ENCODE measurements around the gene GOLGA8J. TPM values are rescaled to one million over a fixed set of nuclear protein-coding genes. Genes with fewer than 3 reads are reported as not detected.
"Not testable (repeated sequence)": the region's sequence is repeated elsewhere in the genome, so short reads cannot be mapped to it uniquely, and the experiment has no call there.

Gene GOLGA8J
- total RNA-seq, 1 donor from 2014 or later: not detected

DNA sequence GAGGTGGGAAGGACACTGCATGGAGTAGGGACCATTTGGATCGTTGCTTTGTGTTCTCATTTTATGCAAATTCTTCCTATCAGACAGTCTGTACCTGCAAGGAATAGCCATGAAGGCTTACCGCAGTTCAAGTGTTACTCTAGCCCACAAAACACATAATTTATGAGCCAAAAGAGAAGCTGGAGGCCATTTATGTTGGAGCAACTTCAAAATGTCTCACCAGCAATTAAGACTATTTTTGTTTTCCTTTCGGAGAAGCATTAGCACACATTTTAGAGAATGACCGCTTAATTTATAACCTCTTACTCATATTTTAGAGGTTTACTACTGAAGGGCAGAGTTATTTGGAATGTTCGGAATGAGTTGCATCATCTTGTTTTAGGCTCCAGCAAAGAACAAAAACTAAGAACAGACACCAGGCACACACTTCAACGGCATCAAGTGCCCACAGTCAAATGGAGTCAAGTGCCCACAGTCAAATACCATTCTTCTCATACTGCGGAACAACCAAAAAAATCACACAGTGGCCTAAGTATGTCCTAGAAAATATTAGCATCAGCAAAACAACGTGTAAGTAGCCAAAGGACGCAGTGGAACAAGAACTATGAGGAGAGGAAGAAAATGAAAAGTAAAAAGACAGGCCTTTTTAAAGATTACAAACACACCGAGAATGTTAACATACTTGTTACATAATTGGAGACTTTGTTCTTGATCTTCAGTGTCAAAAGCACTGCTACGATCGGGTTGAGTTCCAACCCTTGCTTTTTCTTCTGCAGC is 17.5 kb upstream of the GOLGA8J start:
- TF ChIP-seq, protein P1, sequence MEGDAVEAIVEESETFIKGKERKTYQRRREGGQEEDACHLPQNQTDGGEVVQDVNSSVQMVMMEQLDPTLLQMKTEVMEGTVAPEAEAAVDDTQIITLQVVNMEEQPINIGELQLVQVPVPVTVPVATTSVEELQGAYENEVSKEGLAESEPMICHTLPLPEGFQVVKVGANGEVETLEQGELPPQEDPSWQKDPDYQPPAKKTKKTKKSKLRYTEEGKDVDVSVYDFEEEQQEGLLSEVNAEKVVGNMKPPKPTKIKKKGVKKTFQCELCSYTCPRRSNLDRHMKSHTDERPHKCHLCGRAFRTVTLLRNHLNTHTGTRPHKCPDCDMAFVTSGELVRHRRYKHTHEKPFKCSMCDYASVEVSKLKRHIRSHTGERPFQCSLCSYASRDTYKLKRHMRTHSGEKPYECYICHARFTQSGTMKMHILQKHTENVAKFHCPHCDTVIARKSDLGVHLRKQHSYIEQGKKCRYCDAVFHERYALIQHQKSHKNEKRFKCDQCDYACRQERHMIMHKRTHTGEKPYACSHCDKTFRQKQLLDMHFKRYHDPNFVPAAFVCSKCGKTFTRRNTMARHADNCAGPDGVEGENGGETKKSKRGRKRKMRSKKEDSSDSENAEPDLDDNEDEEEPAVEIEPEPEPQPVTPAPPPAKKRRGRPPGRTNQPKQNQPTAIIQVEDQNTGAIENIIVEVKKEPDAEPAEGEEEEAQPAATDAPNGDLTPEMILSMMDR (IDR thresholded peaks at IDR 0.05; ENCODE audit: unreplicated experiment): no peak
- Mint-ChIP-seq H3K27me3 (ENCODE audit: low read depth) (no peaks in the 10 kb centered on the region), H3K36me3 (peaks cover 3% of the 10 kb centered on the region), H3K9me3 (peaks cover 6% of the 10 kb centered on the region), H3K4me3 (no peak overlapping the region), H3K27ac (peak overlapping the region; percentile 94), H3K4me1 (peaks cover 28% of the 10 kb centered on the region)
- DNase-seq (ENCODE audit: low spot score in 2 of 2, unreplicated experiment in 2 of 2): no peak

GRCh38 chr15:30068326-30068725 is 14.4 kb upstream of the GOLGA8J start:
- Mint-ChIP-seq H3K4me3 (no peak overlapping the region), H3K27ac (no peak overlapping the region), H3K9me3 (peaks cover 6% of the 10 kb centered on the region), H3K36me3 (peaks cover 3% of the 10 kb centered on the region), H3K4me1 (peaks cover 21% of the 10 kb centered on the region), H3K27me3 (ENCODE audit: low read depth) (peaks cover 3% of the 10 kb centered on the region)
- no peak for DNase-seq (ENCODE audit: low spot score in 2 of 2, unreplicated experiment in 2 of 2)
- TF ChIP-seq, protein P1 (IDR thresholded peaks at IDR 0.05; ENCODE audit: unreplicated experiment): no peak

DNA sequence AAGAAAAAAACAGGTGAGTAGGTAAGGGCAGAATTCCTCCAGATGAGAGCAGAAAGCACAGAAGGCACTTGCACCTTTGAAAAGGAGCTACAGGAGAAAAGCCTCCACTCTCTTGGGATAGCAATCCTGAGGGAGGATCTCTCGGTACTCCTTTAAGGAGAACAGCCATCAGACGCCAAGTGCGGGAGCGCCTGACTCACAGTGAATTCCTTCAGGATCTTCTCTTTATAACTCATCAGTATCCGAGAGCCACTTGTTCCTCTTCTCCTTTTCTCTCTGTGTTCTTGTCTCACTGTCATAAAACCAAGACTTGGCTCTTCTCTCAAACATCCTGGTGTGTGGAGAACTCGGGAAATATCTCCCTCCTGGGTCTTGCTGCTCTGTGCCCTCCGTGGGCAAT is 10.1 kb upstream of the GOLGA8J start:
- Mint-ChIP-seq H3K36me3 (peaks cover 3% of the 10 kb centered on the region), H3K9me3 (peaks cover 6% of the 10 kb centered on the region), H3K27ac (no peak overlapping the region), H3K4me3 (no peak overlapping the region), H3K4me1 (peaks cover 4% of the 10 kb centered on the region), H3K27me3 (ENCODE audit: low read depth) (peaks cover 5% of the 10 kb centered on the region)
- DNase-seq (ENCODE audit: low spot score in 2 of 2, unreplicated experiment in 2 of 2): no peak
- TF ChIP-seq, protein P1 (IDR thresholded peaks at IDR 0.05; ENCODE audit: unreplicated experiment): no peak

DNA sequence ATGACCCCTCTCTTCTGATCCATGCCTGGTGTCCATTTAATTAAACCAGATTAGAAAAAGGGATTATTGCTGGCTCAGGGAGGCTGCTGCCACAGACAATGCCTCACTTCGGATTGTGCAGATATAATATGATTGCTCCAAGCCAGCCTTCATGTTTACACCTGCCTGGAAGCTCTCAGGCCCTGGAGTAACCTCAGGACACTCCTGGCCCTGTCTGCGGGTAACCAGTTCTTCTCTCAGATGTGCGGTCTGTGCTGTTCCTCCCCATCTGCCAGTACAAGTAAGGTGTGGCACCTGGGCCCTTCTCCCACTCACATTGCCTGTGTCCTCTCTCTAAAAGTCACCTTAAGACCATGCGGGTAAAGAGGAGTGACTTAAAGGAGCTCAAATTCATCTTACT is 8.8 kb upstream of the GOLGA8J start:
- Mint-ChIP-seq H3K27me3 (ENCODE audit: low read depth) (peaks cover 5% of the 10 kb centered on the region), H3K36me3 (no peaks in the 10 kb centered on the region)

GRCh38 chr15:30080816-30081215 is 1.9 kb upstream of the GOLGA8J start:
- H3K4me1 Mint-ChIP-seq; H3K36me3 Mint-ChIP-seq; DNase-seq (ENCODE audit: low spot score in 2 of 2, unreplicated experiment in 2 of 2); H3K27ac Mint-ChIP-seq; H3K27me3 Mint-ChIP-seq (ENCODE audit: low read depth); H3K4me3 Mint-ChIP-seq; H3K9me3 Mint-ChIP-seq: not testable (repeated sequence)

More for the DNA sequence above, 8.8 kb upstream of the GOLGA8J start:
- H3K4me3 Mint-ChIP-seq: no peak overlapping the region
- no peak for DNase-seq (ENCODE audit: low spot score in 2 of 2, unreplicated experiment in 2 of 2)
- H3K9me3 Mint-ChIP-seq: no peaks in the 10 kb centered on the region
- TF ChIP-seq, protein P1 (IDR thresholded peaks at IDR 0.05; ENCODE audit: unreplicated experiment): no peak
- H3K27ac Mint-ChIP-seq: no peak overlapping the region
- peaks cover 4% of the 10 kb centered on the region for H3K4me1 Mint-ChIP-seq

GRCh38 chr15:30097827-30098226 is 15.1 kb downstream of the GOLGA8J start:
- not testable (repeated sequence) for H3K4me3 Mint-ChIP-seq; H3K36me3 Mint-ChIP-seq; H3K27me3 Mint-ChIP-seq (ENCODE audit: low read depth); DNase-seq (ENCODE audit: low spot score in 2 of 2, unreplicated experiment in 2 of 2); H3K27ac Mint-ChIP-seq; H3K9me3 Mint-ChIP-seq; H3K4me1 Mint-ChIP-seq

- H3K27me3 Mint-ChIP-seq (ENCODE audit: low read depth); H3K36me3 Mint-ChIP-seq; H3K9me3 Mint-ChIP-seq; H3K4me1 Mint-ChIP-seq; DNase-seq (ENCODE audit: low spot score in 2 of 2, unreplicated experiment in 2 of 2); H3K4me3 Mint-ChIP-seq; H3K27ac Mint-ChIP-seq: not testable (repeated sequence)
Observed at GRCh38 chr15:30102890-30103289, 20.1 kb downstream of the GOLGA8J start.

DNA sequence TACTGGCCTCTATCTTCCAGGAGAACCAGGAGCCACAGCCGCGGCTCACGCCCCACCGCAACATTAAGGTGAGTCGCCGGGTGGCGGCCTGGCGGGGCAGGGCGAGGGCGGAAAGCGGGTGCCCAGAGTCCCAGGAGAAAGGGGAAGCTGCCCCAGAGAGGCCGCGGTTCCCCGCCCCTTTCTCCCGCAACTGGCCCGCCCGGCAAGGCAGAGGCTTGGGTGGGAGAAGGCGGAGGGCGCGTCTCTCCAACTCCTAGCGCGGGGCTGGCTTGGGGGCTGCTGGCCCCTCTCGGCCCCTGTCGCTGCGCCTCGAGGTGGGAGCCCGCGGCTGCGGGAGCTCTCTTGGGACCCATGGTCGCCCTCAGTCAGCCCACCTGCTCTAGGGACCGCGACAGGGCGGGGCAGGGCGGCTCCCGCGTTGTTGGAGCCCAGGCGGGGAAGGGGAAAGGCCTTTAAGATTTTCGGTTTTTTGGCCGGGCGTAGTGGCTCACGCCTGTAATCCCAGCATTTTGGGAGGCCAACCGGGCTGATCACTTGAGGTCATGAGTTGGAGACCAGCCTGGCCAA is 21.3 kb downstream of the GOLGA8J start:
- H3K9me3 Mint-ChIP-seq; H3K4me3 Mint-ChIP-seq; H3K4me1 Mint-ChIP-seq; DNase-seq (ENCODE audit: low spot score in 2 of 2, unreplicated experiment in 2 of 2); H3K36me3 Mint-ChIP-seq; H3K27me3 Mint-ChIP-seq (ENCODE audit: low read depth); H3K27ac Mint-ChIP-seq: not testable (repeated sequence)

- H3K36me3 Mint-ChIP-seq; DNase-seq (ENCODE audit: low spot score in 2 of 2, unreplicated experiment in 2 of 2); H3K4me3 Mint-ChIP-seq; H3K27me3 Mint-ChIP-seq (ENCODE audit: low read depth); H3K4me1 Mint-ChIP-seq; H3K27ac Mint-ChIP-seq; H3K9me3 Mint-ChIP-seq: not testable (repeated sequence)
Observed at GRCh38 chr15:30110591-30110990, 27.8 kb downstream of the GOLGA8J start.

GRCh38 chr15:30130066-30130465 is 47.3 kb downstream of the GOLGA8J start:
- not testable (repeated sequence) for H3K4me1 Mint-ChIP-seq

More at GRCh38 chr15:30130066-30130465, 47.3 kb downstream of the GOLGA8J start:
- not testable (repeated sequence) for H3K27me3 Mint-ChIP-seq (ENCODE audit: low read depth); H3K27ac Mint-ChIP-seq; H3K9me3 Mint-ChIP-seq; DNase-seq (ENCODE audit: low spot score in 2 of 2, unreplicated experiment in 2 of 2); H3K36me3 Mint-ChIP-seq; H3K4me3 Mint-ChIP-seq

Data from mesothelial cell of epicardium (in vitro differentiated cells).